ENCODE measurements around the gene ITFG1. TPM values are rescaled to one million over a fixed set of nuclear protein-coding genes. Genes with fewer than 3 reads are reported as not detected.
A peak's percentile ranks its signal among the peaks of the same experiment; 100 is the strongest.

The ITFG1 gene
- total and polyA plus RNA-seq, 9 of the 15 experiments (the other 6 are each of a cell fraction or from before 2014, with no cell fraction given): 17.1 to 83.5 (median 35.8) TPM

- TF ChIP-seq RNF219 (CRISPR knock-in tag; IDR thresholded peaks at IDR 0.05) (no peak), HCFC1 (IDR thresholded peaks at IDR 0.05; ENCODE audit: low read depth, low read length) (no peak), ETV1 (tag; conservative IDR thresholded peaks at IDR 0.05; ENCODE audit: low read depth) (0 out of 2 replicates have a peak, but pooled peaks have one; percentile 30), LARP7 (IDR thresholded peaks at IDR 0.05) (no peak), FIP1L1 (IDR thresholded peaks at IDR 0.05; ENCODE audit: low read depth, low read length, poor library complexity, severe bottlenecking) (no peak), AFF1 (IDR thresholded peaks at IDR 0.05; ENCODE audit: low read depth in 1 of 2, partially characterized antibody in 2 of 2) (peak in 1 of 2 experiments; percentile 60), FOXK2 (conservative IDR thresholded peaks at IDR 0.05 in 1 of 2, IDR thresholded peaks at IDR 0.05 in 1 of 2; ENCODE audit: low read depth in 2 of 2) (peak; percentile 34 to 52; a peak in 1 of 4 replicates), RAD51 (IDR thresholded peaks at IDR 0.05; ENCODE audit: borderline replicate concordance, low read depth) (no peak)
- TF ChIP-seq, protein P1, sequence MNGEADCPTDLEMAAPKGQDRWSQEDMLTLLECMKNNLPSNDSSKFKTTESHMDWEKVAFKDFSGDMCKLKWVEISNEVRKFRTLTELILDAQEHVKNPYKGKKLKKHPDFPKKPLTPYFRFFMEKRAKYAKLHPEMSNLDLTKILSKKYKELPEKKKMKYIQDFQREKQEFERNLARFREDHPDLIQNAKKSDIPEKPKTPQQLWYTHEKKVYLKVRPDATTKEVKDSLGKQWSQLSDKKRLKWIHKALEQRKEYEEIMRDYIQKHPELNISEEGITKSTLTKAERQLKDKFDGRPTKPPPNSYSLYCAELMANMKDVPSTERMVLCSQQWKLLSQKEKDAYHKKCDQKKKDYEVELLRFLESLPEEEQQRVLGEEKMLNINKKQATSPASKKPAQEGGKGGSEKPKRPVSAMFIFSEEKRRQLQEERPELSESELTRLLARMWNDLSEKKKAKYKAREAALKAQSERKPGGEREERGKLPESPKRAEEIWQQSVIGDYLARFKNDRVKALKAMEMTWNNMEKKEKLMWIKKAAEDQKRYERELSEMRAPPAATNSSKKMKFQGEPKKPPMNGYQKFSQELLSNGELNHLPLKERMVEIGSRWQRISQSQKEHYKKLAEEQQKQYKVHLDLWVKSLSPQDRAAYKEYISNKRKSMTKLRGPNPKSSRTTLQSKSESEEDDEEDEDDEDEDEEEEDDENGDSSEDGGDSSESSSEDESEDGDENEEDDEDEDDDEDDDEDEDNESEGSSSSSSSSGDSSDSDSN (IDR thresholded peaks at IDR 0.05; ENCODE audit: borderline replicate concordance in 1 of 2, low read depth in 2 of 2, low read length in 2 of 2): 0 out of 4 replicates have a peak, but pooled peaks of 1 of the 2 experiments have one; percentile 71
- TF ChIP-seq, protein P2, sequence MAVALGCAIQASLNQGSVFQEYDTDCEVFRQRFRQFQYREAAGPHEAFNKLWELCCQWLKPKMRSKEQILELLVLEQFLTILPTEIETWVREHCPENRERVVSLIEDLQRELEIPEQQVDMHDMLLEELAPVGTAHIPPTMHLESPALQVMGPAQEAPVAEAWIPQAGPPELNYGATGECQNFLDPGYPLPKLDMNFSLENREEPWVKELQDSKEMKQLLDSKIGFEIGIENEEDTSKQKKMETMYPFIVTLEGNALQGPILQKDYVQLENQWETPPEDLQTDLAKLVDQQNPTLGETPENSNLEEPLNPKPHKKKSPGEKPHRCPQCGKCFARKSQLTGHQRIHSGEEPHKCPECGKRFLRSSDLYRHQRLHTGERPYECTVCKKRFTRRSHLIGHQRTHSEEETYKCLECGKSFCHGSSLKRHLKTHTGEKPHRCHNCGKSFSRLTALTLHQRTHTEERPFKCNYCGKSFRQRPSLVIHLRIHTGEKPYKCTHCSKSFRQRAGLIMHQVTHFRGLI (CRISPR knock-in tag; IDR thresholded peaks at IDR 0.05): 0 out of 2 replicates have a peak, but pooled peaks have one; percentile 15
These were observed 68.8 kb downstream of the ITFG1 start (continued) for GRCh38 chr16:47392081-47392480.
